ENCODE measurements around the gene PEX7.
"Not testable (repeated sequence)": the region's sequence is repeated elsewhere in the genome, so short reads cannot be mapped to it uniquely, and the experiment has no call there.

PEX7 gene

GRCh38 chr6:136846477-136846876 lies 24.1 kb downstream of the PEX7 start:
- not testable (repeated sequence) for DNase-seq

DNA sequence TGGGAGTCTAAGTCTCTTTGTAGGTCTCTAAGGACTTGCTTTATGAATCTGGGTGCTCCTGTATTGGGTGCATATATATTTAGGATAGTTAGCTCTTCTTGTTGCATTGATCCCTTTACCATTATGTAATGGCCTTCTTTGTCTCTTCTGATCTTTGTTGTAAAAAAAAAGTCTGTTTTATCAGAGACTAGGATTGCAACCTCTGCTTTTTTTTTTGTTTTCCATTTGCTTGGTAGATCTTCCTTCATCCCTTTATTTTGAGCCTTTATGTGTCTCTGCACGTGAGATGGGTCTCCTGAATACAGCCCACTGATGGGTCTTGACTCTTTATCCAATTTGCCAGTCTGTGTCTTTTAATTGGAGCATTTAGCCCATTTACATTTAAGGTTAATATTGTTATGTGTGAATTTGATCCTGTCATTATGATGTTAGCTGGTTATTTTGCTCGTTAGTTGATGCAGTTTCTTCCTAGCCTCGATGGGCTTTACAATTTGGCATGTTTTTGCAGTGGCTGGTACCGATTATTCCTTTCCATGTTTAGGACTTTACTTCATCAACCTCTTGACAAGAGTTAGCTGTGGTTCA lies 27.7 kb downstream of the PEX7 start:
- DNase-seq = not testable (repeated sequence)

DNA sequence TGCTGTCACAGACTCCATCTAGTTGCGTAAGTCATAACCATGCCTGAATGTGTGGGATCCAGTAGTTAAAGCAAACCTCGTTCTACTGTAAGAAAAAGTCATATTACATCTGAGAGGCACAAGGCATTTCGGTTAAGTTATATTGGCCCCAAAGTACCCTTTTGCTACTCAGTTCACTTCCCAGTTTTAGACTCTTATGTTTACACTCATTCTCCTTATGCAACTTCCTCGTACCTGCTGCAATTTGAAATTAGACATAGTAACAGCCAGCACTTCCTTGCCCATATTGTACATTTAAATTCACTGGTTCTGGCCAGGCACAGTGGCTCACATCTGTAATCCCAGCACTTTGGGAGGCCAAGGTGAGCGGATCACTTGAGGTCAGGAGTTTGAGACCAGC lies 37.0 kb downstream of the PEX7 start:
- DNase-seq = no peak

DNA sequence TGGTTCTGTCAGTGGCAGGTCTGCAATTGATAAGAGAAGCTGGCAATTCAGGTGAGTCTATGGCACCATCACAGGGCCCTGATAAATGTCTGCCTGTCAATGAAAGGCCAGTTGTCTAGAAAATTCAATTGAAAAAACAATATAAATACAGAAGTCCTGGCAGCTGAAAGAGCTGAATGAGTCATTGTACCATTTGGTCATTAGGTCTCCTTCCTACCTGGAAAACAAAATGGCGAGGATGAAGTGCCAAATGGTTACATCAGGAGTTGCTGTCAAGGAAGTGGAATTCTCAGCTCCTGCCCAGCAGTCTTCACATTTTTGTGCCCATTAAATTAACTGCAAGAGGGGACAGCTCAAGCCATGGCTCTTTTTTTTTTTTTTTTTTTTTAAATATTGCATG lies 37.7 kb downstream of the PEX7 start:
- no peak for DNase-seq

DNA sequence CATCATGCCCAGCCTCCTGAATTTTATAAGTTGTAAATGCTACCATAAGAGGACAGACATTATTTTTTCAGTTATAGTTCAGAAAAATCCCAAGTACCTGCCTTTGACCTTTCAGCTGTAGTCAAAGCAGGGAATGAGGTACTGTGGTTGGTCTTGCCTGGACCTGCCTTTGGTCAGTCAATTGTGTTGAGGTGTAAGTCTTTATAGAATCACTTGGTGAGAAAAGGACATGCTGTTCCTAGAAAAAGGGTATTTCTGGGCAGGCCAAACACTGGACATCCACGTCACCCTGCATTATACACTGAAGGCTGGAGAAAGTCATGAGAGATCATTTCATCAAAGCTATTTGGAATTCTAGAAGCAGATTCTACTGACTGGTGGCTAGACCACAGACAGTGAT lies 40.3 kb downstream of the PEX7 start:
- no peak for DNase-seq

DNA sequence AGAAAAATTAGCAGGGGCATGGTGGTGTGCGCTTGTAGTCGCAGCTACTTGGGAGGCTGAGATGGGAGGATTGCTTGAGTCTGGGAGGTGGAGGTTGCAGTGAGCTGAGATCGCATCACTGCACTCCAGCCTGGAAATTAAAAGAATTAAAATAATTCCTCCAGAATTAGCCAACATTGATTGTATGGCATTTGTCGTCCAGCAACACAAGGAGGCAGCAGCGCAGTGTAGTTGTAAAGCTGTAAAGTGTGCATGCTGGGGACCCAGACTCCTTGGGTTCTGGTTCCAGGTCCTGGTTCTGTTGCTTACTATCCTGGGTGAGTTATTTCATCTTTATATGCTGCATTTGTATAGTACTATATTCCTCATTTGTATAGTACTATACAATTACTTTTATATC lies 41.4 kb downstream of the PEX7 start:
- no peak for DNase-seq

- DNase-seq = no peak
These were observed 42.3 kb downstream of the PEX7 start for GRCh38 chr6:136864676-136865075.

GRCh38 chr6:136866872-136867416 lies 44.6 kb downstream of the PEX7 start:
- DNase-seq = no peak

DNA sequence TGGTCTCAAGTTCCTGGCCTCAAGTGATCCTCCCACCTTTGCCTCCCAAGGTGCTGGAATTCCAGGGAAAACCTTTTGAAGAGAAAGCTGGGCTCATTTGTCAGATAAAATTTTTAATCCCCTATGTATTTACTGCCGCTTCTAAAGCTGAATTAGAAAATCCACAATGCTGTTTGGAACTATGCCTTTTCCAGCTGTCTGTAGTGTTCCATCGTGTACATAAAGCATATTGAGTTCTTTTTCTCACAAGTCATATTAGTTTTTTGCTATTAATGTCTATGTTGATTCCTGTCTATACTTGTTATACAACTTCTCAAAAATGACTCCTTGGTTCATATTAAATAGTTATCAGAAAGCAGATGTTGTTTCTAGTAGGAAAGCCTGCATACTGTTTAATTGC lies 47.1 kb downstream of the PEX7 start:
- DNase-seq = no peak

DNA sequence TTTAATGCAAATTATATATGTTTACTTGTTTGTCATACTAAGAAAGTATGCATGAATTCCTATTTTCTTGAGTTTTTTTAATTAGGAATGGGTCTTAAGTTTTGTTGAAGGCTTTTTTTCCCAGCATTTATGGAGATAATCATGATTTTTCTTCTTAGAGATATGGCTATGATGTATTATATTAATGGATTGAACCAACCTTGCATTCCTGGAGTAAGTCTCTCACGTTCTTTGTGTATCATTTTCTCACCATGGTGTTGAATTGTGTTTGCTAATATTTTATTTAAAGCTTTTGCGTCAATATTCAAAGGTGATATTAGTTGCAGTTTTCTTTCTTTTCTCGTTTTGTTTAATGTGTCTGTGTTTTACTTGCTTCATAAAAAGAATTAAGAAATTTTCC lies 51.4 kb downstream of the PEX7 start:
- DNase-seq = no peak

- not testable (repeated sequence) for DNase-seq
These were observed 54.1 kb downstream of the PEX7 start for GRCh38 chr6:136876469-136876868.

- no peak for DNase-seq
These were observed 58.5 kb downstream of the PEX7 start for GRCh38 chr6:136880748-136881460.

DNA sequence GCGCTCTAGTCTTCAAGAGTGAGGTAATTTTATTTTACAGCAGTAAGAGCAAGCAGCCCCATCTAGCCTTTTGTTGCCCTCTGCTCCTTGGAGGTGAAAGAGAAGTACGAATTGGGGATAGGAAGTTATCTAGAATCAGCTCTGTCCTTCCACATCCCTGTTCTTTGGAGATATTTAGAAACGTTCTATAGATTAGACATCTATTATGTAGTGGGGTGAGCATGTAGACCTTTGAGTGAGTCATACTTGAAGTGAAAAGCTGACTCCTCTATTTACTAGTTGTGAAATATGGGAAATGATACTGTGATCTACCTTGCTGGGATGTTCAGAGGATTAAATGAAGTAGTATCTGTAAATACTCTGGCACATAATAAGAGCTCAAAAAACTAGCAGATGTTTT lies 63.7 kb downstream of the PEX7 start:
- no peak for DNase-seq

DNA sequence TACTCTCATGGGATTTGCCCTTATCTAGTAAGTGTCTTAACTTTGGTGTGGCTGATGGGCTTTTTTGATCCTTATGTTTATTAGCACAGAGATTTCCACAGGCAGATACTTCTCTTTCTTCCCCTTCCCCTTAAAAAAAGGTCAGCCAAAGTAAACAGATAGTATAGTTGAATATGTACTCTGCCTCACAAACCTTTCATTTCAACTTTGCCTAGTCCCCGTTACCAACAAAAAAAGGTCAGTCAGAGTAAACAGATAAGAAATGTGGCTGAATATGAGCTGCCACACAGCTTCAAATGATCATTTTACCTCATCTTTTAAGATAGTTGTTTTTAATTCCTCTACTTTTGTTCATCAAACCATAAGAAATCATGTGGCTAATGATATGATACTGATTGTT lies 65.6 kb downstream of the PEX7 start:
- no peak for DNase-seq

DNA sequence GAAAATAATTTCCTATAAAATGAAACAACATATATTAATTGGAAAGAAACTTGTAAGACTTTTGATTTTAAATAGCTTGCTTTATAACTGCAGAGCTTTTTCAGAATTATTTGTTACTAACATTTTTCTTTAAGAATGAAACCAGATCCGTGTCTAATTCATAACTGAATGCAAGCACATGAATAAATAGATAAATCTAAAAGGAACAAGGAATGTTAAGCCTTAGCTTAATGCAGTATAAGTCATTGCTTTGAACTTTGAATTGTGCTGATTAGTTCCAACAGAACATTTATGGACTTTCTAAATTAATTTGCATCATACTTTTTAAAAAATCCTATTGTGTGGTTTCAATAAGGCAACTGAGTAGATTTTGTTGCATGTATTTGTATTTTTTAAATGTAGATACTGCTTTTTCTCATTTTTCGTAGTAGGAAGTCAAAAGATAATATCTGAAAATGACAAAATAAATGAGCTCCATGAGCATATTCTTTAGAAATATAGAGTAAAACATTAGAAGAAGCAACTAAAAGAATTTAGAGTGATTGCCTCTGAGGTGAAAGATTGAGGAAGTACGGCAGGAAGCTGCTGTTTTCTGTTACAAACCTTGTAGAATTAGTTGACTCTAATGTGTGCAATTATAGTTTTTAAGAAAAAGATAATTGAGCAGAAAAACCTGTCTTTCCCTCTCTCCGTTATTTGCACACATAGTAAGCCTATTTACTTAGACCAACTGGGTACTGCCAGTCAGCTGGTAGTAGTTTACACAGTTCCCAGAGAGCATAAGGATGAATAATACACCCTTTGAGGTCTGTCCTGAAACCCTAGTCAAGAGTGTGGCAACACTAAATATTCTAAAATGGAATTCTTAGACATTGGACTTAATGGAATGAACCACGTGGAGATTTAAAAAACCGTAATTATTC lies 67.1 kb downstream of the PEX7 start:
- no peak for DNase-seq

DNA sequence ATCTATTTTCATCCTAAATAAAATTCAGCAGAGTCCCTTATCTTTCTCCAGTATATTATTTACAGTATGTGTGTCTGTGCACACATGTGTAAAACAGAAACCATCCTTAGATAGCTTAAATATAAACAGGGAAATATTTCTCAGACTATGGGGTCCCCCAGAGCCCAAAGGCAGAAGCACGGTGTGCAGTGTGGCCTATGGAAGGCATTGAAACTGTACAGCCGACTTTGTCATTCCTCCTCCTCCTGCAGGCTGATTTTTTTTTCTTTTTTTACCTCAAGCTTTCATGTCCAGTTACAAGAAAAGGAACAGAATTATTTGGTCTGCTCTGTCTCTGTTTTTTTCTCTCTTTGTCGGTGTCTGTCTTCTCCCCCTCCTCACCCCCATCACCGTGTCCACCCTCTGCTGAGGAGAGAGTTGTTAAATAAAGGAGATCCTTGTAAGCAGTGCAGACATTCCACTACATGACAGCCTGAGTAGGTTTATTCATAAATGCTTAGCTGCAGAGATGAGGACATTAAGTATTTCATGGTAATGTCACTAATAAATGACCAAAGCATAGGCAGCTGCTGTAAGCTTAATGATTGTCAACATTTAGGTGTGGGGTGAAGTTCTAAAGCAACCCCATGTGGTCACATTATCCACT lies 67.9 kb downstream of the PEX7 start:
- no peak for DNase-seq

DNA sequence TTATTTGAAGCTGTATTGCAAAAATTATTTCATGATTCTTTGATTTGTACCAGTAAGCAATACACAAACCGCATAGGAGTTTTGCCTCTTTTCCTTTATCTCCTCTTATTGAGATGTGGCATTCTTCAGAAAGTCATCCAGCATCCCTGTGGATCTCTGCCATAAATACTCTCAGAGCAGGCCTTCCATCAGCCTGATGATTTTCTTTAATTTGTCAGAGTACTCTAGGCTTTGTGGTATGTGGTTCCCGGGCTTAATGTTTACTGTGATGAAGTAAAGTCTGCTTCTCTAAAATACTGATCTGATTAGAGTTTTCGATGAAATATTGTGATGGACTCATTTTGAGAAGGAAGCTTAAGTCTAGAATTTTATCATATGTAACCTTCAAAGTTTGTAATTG lies 68.6 kb downstream of the PEX7 start:
- no peak for DNase-seq

DNA sequence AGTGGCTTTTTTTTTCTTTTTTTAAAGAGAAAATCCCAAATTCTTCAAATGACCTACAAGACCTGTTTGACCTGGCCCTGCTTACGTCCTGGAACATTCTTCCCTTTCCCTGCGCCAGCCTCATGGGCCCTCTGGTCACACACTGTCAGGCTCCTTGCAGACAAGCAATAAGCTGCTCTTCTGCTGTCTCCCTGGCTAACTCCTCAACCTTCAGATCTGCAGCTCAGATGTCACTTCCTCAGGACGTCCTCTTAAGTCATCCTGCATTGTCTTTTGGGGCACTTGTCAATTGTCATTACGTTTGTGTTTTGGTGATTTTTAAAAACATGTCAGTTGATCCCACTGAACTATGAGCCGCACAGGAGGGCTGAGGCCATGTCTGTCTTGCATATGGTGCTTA lies 70.8 kb downstream of the PEX7 start:
- no peak for DNase-seq

GRCh38 chr6:136895901-136896300 lies 73.5 kb downstream of the PEX7 start:
- DNase-seq = no peak

DNA sequence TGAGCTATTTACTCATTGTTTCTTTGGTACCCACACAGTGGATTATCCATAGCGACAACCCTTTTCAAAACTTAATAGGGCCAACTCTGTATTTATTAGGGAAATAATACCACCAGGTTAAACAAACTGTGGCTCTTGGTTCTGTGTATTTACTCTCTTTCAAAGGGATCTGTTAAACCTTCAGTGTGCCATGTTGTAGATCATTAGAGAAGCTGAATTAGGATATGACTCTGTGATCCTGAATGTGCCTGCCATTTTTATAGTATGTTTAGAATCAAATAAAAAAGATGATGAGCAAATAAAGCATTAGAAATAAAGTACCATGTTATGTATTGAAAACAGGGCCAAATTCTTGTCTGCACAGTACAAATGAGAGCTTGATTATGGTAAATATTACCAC lies 74.7 kb downstream of the PEX7 start:
- DNase-seq = no peak

GRCh38 chr6:136901212-136901784 lies 78.9 kb downstream of the PEX7 start:
- DNase-seq = no peak

DNA sequence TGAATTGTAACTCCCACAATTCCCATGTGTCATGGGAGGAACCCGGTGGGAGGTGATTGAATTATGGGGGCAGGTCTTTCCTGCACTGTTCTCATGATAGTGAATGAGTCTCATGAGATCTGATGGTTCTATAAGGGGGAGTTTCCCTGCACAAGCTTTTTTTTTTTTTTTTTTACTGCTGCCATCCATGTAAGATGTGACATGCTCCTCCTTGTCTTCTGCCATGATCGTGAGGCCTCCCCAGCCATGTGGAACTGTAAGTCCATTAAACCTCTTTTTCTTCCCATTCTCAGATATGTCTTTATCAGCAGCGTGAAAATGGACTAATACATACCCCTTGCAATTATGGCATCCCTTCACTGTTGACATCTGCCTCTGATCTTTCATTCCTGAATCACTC lies 82.1 kb downstream of the PEX7 start:
- DNase-seq = not testable (repeated sequence)

DNA sequence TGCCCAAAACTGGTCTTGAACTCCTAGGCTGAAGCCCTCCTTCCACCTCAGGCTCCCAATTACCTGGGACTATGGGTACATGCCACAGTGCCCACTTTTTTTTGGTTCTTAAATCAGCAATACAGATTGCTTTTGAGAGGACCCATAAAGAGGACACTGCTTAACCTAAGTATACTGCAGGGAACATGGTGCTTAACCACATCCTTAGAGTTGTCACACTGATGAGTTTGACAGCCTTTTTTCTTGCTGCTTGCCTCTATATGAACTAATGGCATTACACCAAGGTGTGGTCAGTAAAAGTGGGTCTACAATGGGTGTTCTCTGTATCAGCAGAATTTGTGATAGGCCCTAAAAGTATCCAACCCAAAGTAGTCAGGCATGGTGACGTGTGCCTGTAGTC lies 92.6 kb downstream of the PEX7 start:
- DNase-seq = no peak
